Lung (tissue), 12 donors: ENCODE measurements around the gene CBL. TPM values are rescaled to one million over a fixed set of nuclear protein-coding genes. Genes with fewer than 3 reads are reported as not detected.

Experiments
- ATAC-seq: fragments of 200-7000 bp; cut with Tn5 transposase; one replicate; pipeline ENCODE4 v1.9.1; 2020; ENCODE audit warnings: moderate number of reproducible peaks; ENCODE audit not compliant: insufficient read depth, low FRiP score
- DNase-seq, 3 donors: peaks; one replicate each; pipeline ENCODE4 v3.0.0-alpha.2; 2013 to 2017
- H3K27ac ChIP-seq, 2 donors: one replicate each; pipeline ENCODE4 v1.5.1; 2013; ENCODE audit warnings: mild to moderate bottlenecking in 2 of 2, moderate library complexity in 2 of 2, control low read depth in 1 of 2, inconsistent platforms in 1 of 2, low read depth in 1 of 2, low read length in 1 of 2
- H3K27me3 ChIP-seq, 3 donors: one replicate each; pipeline ENCODE4 v1.5.1; 2013; ENCODE audit warnings: low read length in 2 of 3; ENCODE audit not compliant: control insufficient read depth in 3 of 3, insufficient read depth in 3 of 3
- H3K36me3 ChIP-seq, 4 donors: one replicate each; pipeline ENCODE4 v1.5.1; 2013; ENCODE audit warnings: low read length in 4 of 4, mild to moderate bottlenecking in 1 of 4, moderate library complexity in 1 of 4; ENCODE audit not compliant: control insufficient read depth in 4 of 4, insufficient read depth in 4 of 4
- H3K4me1 ChIP-seq, 5 donors: one replicate each; pipeline ENCODE4 v1.5.1; 2013; ENCODE audit warnings: low read length in 5 of 5, mild to moderate bottlenecking in 2 of 5, moderate library complexity in 1 of 5; ENCODE audit not compliant: control insufficient read depth in 5 of 5, insufficient read depth in 5 of 5
- H3K4me3 ChIP-seq: one replicate; pipeline ENCODE4 v1.5.1; 2013; ENCODE audit warnings: mild to moderate bottlenecking, control low read depth, moderate library complexity
- H3K9ac ChIP-seq, 2 donors: one replicate each; pipeline ENCODE4 v1.5.1; 2013; ENCODE audit warnings: low read length in 2 of 2, control low read depth in 1 of 2; ENCODE audit not compliant: insufficient read depth in 1 of 2
- H3K9me3 ChIP-seq, 4 donors: one replicate each; pipeline ENCODE4 v1.5.1; 2013; ENCODE audit warnings: low read length in 3 of 4, mild to moderate bottlenecking in 1 of 4, moderate library complexity in 1 of 4; ENCODE audit not compliant: control insufficient read depth in 4 of 4, insufficient read depth in 3 of 4
- CTCF ChIP-seq: IDR thresholded peaks from 2 replicates; pipeline ENCODE4 v1.5.1; 2012; ENCODE audit warnings: mild to moderate bottlenecking; ENCODE audit errors: control extremely low read depth, extremely low read depth
- WGBS, 2 donors: extraction: QIAGEN DNeasy Blood & Tissue Kit; methylation state at CpG; one replicate each; pipeline ENCODE4 v1.1.7; 2013; 5-methylcytosine and 5-hydroxymethylcytosine counted together
- polyA plus RNA-seq, 2 donors: library from polyadenylated mRNA; stranded (reverse); fragments of 200-250 nt; gene quantifications; one replicate each; pipeline ENCODE4 v1.2.1, GENCODE V29; 2013
- total RNA-seq, 2 donors: library from RNA; depleted of rRNA in 1 of 2; stranded (reverse); fragments of >200 nt in 1 of 2; gene quantifications; one replicate each; pipeline ENCODE4 v1.2.1, GENCODE V29; 2014 to 2021
- donor health status: control.
- donor health status: control.
- donor health status: Bipolar disorder and iron deficiency.
- donor health status: healthy.
- donor health status: DM: yes; HTN: yes; CAD: no.

CBL gene
- total and polyA plus RNA-seq, 4 donors = 8.7 to 25.1 (median 16.1) TPM

- ATAC-seq (no peak), DNase-seq (no peak)
- Histone ChIP-seq H3K4me1 (peaks cover 0 to 8% (median 0%) of the 10 kb centered on the region in 5 donors), H3K36me3 (no peaks in the 10 kb centered on the region), H3K4me3 (no peak overlapping the region), H3K27me3 (no peaks in the 10 kb centered on the region), H3K9ac (no peak overlapping the region), H3K9me3 (no peaks in the 10 kb centered on the region), H3K27ac (no peak overlapping the region)
- no peak for TF ChIP-seq CTCF
- 59 to 68% methylated on average over 6 of the region's 6 CpGs for WGBS, 2 donors
These were observed 38.2 kb upstream of the CBL start for GRCh38 chr11:119167933-119168332.

GRCh38 chr11:119168471-119169281, 37.5 kb upstream of the CBL start, which contains the start of gene NLRX1:
TSS of gene NLRX1 (plus strand) at chr11:119168725. CDS start at chr11:119171404, 2,679 bp downstream.
- ATAC-seq = peak; percentile 94
- Histone ChIP-seq H3K27me3 (no peaks in the 10 kb centered on the region), H3K9me3 (no peaks in the 10 kb centered on the region), H3K4me1 (peaks cover 0 to 8% (median 0%) of the 10 kb centered on the region in 5 donors), H3K4me3 (peak within 1 kb of the TSS; percentile 67), H3K9ac (peak within 1 kb of the TSS; percentile 48 to 85), H3K27ac (peak within 1 kb of the TSS; percentile 96 to 97), H3K36me3 (peaks cover 0 to 2% (median 0%) of the 10 kb centered on the region in 4 donors)
- DNase-seq = peak; percentile 90 to 91 (median 90)
- WGBS, 2 donors = 3 to 7% methylated on average over 35 to 63 of the region's 63 CpGs
- peak; percentile 71 for TF ChIP-seq CTCF

GRCh38 chr11:119169282-119169719, 36.8 kb upstream of the CBL start:
- H3K9ac ChIP-seq = peak overlapping the region; percentile 48 to 85
- H3K27me3 ChIP-seq = no peaks in the 10 kb centered on the region
- H3K27ac ChIP-seq = peak overlapping the region; percentile 96 to 97
- DNase-seq (peak; percentile 52 to 61 (median 57)), ATAC-seq (peak; percentile 51)
- no peak for TF ChIP-seq CTCF
- peaks cover 0 to 8% (median 0%) of the 10 kb centered on the region in 5 donors for H3K4me1 ChIP-seq
- H3K9me3 ChIP-seq = no peaks in the 10 kb centered on the region
- H3K4me3 ChIP-seq = peak overlapping the region; percentile 67
- H3K36me3 ChIP-seq = peaks cover 0 to 5% (median 0%) of the 10 kb centered on the region in 4 donors
- WGBS, 2 donors = 14 to 16% methylated on average over 15 of the region's 15 CpGs
